Measurements from ENCODE around the gene SIGLEC9.

The SIGLEC9 gene

DNA sequence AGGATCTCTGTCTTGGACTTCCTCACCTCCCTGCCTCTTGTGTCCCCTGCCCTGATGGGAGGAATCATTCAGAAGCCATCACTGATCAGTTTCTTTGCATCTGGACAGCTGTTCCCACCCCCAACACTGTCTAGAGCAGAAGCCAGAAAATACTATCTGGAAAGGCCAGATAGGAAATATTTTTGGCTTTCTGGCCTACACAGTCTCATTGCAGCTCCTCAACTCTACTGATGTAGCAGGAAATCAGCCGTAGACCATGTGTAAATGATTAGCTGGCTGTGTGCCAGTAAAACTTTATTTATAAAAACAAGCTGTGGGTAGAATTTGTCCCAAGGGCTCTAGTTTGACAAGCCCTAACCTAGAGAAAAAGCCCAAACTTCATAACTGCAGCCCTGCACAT is 23.0 kb downstream of the SIGLEC9 start:
- no peak for DNase-seq

- no peak for DNase-seq
Measured at GRCh38 chr19:51148580-51148979, 23.9 kb downstream of the SIGLEC9 start.

DNA sequence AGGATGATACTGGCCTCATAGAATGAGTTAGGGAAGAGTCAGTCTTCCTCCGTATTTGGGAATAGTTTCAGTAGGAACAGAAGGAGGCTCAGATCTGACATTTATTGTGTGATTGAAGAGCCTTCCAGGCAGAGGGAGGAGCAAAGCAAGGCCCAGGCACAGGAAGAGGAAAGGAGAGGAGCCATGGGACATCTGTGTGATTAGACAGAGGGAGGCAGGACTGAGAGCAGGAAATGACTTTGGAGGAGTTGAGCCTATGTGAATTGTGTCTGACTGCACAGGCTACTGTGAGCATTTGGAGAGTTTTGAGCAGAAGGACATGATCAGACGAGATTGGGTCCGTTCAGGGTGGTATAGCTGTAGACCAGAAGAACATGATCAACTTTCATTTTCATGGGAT is 25.9 kb downstream of the SIGLEC9 start:
- DNase-seq: no peak

DNA sequence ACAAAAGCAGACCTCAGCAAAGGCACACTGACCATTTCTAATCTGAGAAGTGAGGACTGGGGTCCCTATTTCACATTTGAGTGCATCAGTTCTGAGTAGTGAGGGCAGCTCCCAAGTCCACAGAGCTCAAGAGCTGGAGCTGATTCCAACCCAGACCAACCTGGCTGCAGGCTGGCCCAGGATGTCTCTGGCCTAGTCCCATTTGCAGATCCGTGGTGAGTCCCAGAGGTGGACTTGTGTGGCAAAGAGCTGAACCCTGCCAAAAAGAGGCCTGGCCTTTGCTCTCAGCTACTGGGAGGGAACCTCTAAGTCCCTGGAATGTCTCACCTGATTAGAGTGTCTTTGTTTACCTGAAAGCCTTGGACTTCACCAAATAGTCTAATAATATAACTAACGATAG is 32.0 kb downstream of the SIGLEC9 start:
- DNase-seq: no peak

- DNase-seq: no peak
Measured at GRCh38 chr19:51157265-51157664, 32.6 kb downstream of the SIGLEC9 start.

GRCh38 chr19:51158474-51159129 is 33.9 kb downstream of the SIGLEC9 start:
- peak; percentile 82 for DNase-seq

DNA sequence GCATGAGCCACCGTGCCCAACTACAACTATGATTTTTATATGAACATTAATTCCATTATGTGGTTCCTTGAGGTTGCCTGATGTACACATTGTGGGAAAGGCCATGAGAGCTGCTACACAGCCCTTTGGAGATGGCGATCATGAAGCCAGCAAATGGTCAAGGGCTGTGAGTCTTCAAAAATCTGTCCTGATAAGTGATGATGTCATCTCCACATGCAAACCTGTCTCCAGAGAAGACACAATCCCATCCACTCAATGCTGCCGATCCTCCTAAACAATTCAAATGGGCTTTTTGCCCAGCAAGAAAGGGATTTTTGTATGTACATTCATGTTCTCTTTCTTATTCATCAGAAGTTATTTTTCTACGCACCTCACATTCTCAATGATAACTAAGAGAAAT is 35.0 kb downstream of the SIGLEC9 start:
- DNase-seq: no peak

GRCh38 chr19:51161266-51161665 is 36.6 kb downstream of the SIGLEC9 start:
- DNase-seq: no peak

DNA sequence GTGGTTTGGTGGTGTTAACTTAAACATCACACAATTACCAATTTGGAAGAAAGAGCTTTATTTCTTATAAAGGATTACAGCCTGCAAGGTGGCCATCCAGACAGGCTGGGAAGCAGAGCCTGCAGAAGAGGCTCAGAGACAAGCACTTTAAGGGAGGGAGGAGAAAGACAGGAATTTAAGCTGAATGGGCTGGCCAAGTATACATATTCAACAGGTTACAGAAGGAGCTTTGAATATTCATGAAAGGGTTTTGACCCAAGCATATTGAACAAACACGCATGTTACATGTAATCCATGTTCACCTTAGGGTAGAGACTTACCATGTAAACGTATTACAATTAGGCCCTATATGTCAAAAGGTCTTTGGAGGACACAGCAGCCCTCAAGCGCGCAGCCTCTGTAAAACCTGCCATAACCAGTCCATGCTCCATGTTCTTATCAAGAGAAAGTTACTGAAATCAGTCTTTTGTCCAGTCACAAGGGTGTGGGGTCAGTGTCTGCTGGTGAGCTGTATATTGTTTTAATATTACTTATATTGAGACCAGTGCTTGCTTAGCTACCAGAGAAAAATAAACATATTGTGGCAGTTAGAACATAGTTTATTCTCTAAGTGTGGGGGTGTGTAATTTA is 37.3 kb downstream of the SIGLEC9 start:
- DNase-seq: no peak

- DNase-seq: no peak
Measured at GRCh38 chr19:51163257-51163656, 38.6 kb downstream of the SIGLEC9 start.

GRCh38 chr19:51164215-51164614 is 39.5 kb downstream of the SIGLEC9 start:
- DNase-seq: no peak

GRCh38 chr19:51166846-51167490 is 42.3 kb downstream of the SIGLEC9 start:
- peak; percentile 51 for DNase-seq

- no peak for DNase-seq
Measured at GRCh38 chr19:51168564-51169282, 44.0 kb downstream of the SIGLEC9 start.

DNA sequence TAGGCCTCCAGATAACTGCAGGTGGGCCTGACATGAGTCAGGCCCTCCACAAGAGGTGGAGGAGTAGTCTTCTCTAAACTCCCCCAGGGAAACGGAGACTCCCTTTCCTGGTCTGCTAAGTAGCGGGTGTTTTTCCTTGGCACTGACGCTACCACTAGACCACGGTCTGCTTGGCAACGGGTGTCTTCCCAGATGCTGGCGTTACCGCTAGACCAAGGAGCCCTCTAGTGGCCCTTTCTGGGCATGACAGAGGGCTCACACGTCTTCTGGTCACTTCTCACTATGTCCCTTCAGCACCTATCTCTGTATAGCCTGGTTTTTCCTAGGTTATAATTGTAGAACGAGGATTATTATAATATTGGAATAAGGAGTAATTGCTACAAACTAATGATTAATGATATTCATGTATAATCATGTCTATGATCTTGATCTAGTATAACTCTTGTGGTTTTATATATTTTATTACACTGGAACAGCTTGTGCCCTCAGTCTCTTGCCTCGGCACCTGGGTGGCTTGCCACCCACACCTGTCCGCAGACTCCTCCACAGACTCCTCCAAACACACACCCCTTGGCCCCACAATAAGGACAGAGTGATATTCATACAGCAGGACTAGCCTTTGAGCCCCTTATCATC is 44.7 kb downstream of the SIGLEC9 start:
- DNase-seq: peak; percentile 71

GRCh38 chr19:51172223-51172622 is 47.5 kb downstream of the SIGLEC9 start:
- DNase-seq: no peak

GRCh38 chr19:51173681-51174080 is 49.0 kb downstream of the SIGLEC9 start:
- no peak for DNase-seq

GRCh38 chr19:51179256-51179655 is 54.5 kb downstream of the SIGLEC9 start:
- DNase-seq: no peak
